DMS79 (cell line): ENCODE measurements around the gene ADAM8.

ENCODE experiments used
- DNase-seq: peaks from one replicate; lab custom pipeline; 2025; lab: John Stamatoyannopoulos, UW

ADAM8 gene

GRCh38 chr10:133308421-133309099, 31.9 kb upstream of the ADAM8 start, which contains the start of the genes TUBGCP2 and ZNF511:
Gene TUBGCP2 (minus strand): TSS chr10:133308872. CDS start chr10:133302941, 5,931 bp downstream.
Gene ZNF511 (plus strand): TSS chr10:133308914. CDS start chr10:133308944, 30 bp downstream.
- DNase-seq = no peak

GRCh38 chr10:133307776-133308420, 31.2 kb upstream of the ADAM8 start:
- DNase-seq = peak; percentile 6

GRCh38 chr10:133306941-133307379, 30.3 kb upstream of the ADAM8 start:
- no peak for DNase-seq

- DNase-seq = no peak
These were observed 29.4 kb upstream of the ADAM8 start for GRCh38 chr10:133306097-133306476.

- no peak for DNase-seq
These were observed 26.5 kb upstream of the ADAM8 start for GRCh38 chr10:133303206-133303605.

GRCh38 chr10:133302230-133302629, 25.6 kb upstream of the ADAM8 start:
- DNase-seq = no peak

- DNase-seq = no peak
These were observed 23.1 kb upstream of the ADAM8 start for GRCh38 chr10:133299738-133300137.

GRCh38 chr10:133299224-133299623, 22.6 kb upstream of the ADAM8 start:
- no peak for DNase-seq

- no peak for DNase-seq
These were observed 21.8 kb upstream of the ADAM8 start for GRCh38 chr10:133298466-133298865.

GRCh38 chr10:133297504-133297903, 20.8 kb upstream of the ADAM8 start:
- DNase-seq = no peak

- DNase-seq = no peak
These were observed 19.0 kb upstream of the ADAM8 start for GRCh38 chr10:133295426-133296320.

GRCh38 chr10:133294189-133294588, 17.5 kb upstream of the ADAM8 start:
- no peak for DNase-seq

- DNase-seq = no peak
These were observed 17.1 kb upstream of the ADAM8 start for GRCh38 chr10:133293810-133294119.

GRCh38 chr10:133292919-133293809, 16.5 kb upstream of the ADAM8 start:
- DNase-seq = no peak

GRCh38 chr10:133289761-133290160, 13.1 kb upstream of the ADAM8 start:
- DNase-seq = no peak

GRCh38 chr10:133287832-133288500, 11.3 kb upstream of the ADAM8 start:
- no peak for DNase-seq

GRCh38 chr10:133286366-133286765, 9.7 kb upstream of the ADAM8 start:
- DNase-seq = no peak

GRCh38 chr10:133285217-133285616, 8.5 kb upstream of the ADAM8 start:
- no peak for DNase-seq

- DNase-seq = no peak
These were observed 7.3 kb upstream of the ADAM8 start for GRCh38 chr10:133283931-133284330.

- DNase-seq = no peak
These were observed 6.2 kb upstream of the ADAM8 start for GRCh38 chr10:133282846-133283390.
